HG03432 (cell line): ENCODE data around the gene GFI1B.

ENCODE experiments used
- ATAC-seq: cut with Tn5 transposase; IDR thresholded peaks from one replicate; pipeline ENCODE4 v1.9.1; 2021; ENCODE audit warnings: mild to moderate bottlenecking, moderate library complexity; ENCODE audit not compliant: unreplicated experiment

The GFI1B gene

GRCh38 chr9:132978451-132979131 is at the start of gene GFI1B:
Gene GFI1B, plus strand, starts transcription at chr9:132978694. Its CDS starts 7,985 bp downstream, at chr9:132986679.
- no peak for ATAC-seq

DNA sequence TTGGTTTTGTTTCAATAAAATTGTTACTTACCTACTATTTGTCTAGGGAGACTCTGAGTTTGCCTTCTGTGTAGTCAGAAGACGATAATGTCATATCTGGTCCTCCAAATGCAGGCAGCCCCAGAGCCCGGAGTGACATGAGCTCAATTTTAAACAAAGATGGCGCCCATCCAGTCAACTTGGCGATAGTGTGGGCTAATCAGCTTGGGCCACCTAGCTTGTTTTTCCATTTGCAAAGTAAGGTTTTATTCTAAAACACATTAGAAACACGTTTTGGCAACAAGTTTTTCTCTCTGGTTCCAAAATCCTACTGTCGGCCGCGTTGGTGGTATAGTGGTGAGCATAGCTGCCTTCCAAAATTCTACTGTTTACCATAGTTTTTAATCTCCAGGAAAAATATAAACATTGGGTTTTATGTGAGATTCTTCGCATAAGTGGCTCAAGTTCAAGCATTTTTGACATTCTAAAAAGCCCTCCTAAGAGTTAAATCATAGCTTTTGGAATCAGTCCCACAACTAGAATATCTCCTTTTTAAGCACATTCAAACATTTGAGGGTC is 47.2 kb upstream of the GFI1B start:
- ATAC-seq, result no peak

GRCh38 chr9:132935026-132935425 is 43.5 kb upstream of the GFI1B start:
- ATAC-seq, result no peak

GRCh38 chr9:132937463-132937901 is 41.0 kb upstream of the GFI1B start:
- ATAC-seq, result no peak

GRCh38 chr9:132939169-132939568 is 39.3 kb upstream of the GFI1B start:
- ATAC-seq, result no peak

DNA sequence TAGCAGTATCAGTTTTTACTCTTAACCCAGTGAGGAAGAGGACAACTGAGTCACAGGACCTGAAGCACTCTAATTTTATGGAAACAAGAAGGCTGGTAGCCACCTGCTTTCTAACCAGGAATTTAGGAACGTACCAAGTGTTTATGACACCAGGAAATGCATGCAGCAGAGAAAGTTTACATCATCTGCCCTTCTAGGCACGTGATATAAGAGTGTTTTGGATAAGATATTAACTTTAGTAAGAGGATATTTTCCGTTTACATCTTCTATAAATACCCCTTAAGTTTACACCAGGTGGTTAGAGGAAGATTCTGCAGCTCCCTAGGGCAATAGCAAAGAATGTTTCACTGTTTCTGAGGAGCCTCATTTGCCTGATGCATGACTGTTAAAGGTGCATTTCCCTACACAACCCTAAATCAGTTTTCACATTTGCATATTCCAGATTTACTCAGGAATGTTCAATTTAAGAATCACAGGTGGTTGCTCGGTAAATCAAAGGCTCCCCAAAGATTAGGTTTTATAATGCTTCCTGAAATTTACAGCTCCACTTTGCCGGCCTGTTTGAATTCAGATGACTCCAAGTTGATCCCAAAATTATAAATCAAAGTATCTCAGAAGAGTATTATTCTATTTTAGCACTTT is 35.8 kb upstream of the GFI1B start:
- ATAC-seq, result no peak

DNA sequence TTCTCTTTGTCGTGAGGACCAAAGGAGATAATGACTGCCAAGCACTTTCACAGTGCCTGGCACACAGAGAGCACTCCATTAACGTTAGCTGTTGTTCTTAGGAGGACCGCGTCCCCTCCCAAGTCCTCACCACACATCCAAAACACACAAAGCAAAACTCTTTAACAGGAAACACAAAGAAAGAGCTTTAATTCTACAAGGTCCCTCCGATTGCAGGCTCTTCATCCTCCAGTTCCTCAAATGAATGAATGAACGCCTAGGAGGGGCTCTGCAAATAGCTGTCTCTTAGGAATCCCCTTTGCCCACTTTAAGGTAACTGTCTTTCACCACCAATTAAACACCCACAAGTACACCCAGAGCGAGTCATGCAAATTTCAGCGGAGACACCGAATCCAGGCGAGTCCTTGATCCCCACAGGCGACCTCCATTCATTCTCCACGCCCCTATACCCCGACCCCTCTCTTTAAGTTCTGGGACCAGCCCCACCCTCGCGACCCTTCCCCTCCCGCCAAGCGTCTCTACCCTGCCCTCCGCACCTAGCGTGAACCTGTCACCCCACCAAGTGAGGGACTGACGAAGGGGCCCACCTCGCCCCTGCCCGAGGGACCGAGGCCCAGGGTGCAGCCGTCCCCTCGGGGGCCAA is 34.7 kb upstream of the GFI1B start:
- peak; percentile 11 for ATAC-seq

GRCh38 chr9:132944294-132945185 is 34.0 kb upstream of the GFI1B start, which contains the start of gene TSC1:
Gene TSC1, minus strand, starts transcription at chr9:132944616. Its CDS starts 15,744 bp downstream, at chr9:132928872.
- ATAC-seq, result peak; percentile 72

GRCh38 chr9:132945186-132946130 is 33.0 kb upstream of the GFI1B start:
- ATAC-seq, result peak; percentile 16

- ATAC-seq, result no peak
These were observed 32.3 kb upstream of the GFI1B start for GRCh38 chr9:132946211-132946610.

GRCh38 chr9:132946631-132947295 is 31.7 kb upstream of the GFI1B start:
- ATAC-seq, result no peak

DNA sequence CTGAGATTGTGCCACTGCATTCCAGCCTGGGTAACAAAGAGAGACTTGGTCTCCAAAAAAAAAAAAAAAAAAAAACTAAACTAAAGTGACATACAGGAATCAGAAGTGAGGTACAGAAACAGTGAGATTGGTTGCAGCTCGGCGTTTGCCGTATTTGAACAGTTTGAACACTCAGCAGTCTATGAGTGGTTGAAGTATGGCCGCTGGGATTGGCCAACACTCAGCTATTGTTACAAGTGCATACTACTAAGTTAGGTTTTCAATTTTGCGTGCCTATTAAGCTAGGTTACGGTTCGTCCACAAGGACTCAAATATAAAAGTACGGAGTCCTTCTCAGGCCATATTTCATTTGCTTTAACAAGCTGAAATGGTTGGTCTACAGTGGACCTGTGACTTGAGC is 30.7 kb upstream of the GFI1B start:
- ATAC-seq, result no peak

- no peak for ATAC-seq
These were observed 29.9 kb upstream of the GFI1B start for GRCh38 chr9:132948482-132949050.

- no peak for ATAC-seq
These were observed 28.8 kb upstream of the GFI1B start for GRCh38 chr9:132949709-132950108.

GRCh38 chr9:132955123-132955522 is 23.4 kb upstream of the GFI1B start:
- ATAC-seq, result no peak

- ATAC-seq, result no peak
These were observed 22.7 kb upstream of the GFI1B start for GRCh38 chr9:132955768-132956167.

GRCh38 chr9:132957805-132958204 is 20.7 kb upstream of the GFI1B start:
- ATAC-seq, result no peak

DNA sequence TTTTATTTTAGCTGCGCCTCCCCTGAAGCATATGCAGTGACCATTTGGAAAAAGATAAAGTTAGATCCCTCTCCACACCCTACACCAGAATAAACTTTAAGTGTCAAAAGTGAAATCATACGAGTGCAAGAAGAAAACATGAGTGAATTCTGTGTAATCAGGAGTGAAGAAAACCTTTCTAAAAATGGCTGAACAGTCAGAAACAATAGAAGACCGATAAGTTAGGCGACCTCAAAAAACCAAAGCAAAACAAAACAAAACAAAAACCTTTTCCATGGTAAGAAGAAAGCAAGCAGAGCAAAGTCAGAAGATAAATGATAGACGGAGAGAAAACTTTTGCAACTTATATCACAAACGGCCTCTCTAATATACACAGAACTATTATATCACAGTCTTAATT is 17.5 kb upstream of the GFI1B start:
- ATAC-seq, result no peak

DNA sequence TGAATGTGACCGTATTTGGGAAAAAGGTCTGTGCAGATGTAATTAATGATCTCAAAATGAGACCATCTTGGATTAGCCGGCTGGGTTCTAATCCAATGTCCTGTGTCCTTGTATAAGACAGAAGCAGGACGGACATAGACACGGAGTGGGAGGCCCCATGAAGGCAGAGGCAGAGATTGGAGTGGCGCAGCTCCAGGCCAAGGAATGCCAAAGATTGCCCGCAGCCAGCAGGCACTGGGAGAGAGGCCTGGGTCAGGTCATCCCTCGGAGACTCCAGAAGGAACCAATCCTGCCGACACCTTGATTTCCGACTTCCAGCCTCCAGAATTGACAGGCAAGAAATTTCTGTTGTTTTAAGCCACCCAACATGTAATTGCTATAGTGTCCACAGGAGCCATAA is 13.0 kb upstream of the GFI1B start:
- ATAC-seq, result no peak
